Astrocyte of the spinal cord (primary cell): Measurements from ENCODE around the gene PHGDH.

Source experiments
- DNase-seq: peaks from one replicate; pipeline ENCODE4 v3.0.0; 2011; ENCODE audit warnings: low read depth, low spot score
- H3K4me3 ChIP-seq: 2 replicates; pipeline ENCODE4 v1.5.1; 2011; ENCODE audit warnings: low read depth, mild to moderate bottlenecking, low read length, moderate library complexity
- in situ Hi-C: cut with HindIII; loops from 2 replicates; pipeline ENCODE4 v1.10.0; 2017; ENCODE audit warnings: low sequenced_read_pairs
- TF ChIP-seq, protein P1 (sequence below): IDR thresholded peaks from 2 replicates; pipeline ENCODE4 v1.5.1; 2012; ENCODE audit warnings: low read depth, mild to moderate bottlenecking, low read length, inconsistent platforms

PHGDH gene

DNA sequence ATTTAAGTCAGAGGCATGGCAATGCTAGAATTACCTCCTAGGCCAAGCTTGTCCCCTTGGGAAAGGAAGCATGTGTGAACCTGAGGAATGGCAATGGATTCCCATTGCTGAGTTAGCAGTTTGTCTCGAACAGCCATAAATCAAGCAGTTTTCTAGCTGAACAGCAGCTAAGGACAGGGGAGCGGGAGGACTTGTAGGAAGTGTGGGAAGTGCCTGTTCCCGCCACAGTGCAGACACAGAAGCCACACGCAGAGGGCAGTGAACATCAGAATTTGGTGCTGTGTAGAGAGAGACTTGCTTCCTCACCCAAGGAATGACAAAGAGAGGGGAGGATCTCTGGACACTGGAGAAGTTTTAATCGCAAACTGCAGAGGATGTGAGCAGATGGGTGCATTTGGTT lies 3.8 kb downstream of the PHGDH start:
- no peak for DNase-seq
- TF ChIP-seq, protein P1, sequence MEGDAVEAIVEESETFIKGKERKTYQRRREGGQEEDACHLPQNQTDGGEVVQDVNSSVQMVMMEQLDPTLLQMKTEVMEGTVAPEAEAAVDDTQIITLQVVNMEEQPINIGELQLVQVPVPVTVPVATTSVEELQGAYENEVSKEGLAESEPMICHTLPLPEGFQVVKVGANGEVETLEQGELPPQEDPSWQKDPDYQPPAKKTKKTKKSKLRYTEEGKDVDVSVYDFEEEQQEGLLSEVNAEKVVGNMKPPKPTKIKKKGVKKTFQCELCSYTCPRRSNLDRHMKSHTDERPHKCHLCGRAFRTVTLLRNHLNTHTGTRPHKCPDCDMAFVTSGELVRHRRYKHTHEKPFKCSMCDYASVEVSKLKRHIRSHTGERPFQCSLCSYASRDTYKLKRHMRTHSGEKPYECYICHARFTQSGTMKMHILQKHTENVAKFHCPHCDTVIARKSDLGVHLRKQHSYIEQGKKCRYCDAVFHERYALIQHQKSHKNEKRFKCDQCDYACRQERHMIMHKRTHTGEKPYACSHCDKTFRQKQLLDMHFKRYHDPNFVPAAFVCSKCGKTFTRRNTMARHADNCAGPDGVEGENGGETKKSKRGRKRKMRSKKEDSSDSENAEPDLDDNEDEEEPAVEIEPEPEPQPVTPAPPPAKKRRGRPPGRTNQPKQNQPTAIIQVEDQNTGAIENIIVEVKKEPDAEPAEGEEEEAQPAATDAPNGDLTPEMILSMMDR = no peak
- in situ Hi-C loops = no loop called here
- no peak overlapping the region for H3K4me3 ChIP-seq

DNA sequence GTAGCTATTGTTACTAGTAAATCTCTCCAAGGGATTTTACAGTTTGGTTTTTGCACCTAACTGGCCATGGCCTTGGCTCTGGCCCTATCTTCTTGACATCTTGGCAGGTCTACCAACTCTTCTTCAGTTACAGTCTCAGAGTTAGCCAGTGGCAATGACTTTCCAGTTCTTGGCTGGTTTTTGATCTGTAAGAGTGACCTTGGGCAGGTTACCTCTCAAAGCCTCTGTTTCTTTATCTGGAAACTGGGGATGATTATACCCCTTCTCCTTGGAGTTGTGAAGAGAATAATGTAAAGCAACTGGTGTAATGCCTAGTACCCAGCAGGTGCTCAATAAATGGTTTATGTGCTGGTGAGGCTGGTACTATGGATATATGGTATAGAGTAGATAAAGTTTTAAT lies 6.7 kb downstream of the PHGDH start:
- no peak for DNase-seq
- H3K4me3 ChIP-seq = no peak overlapping the region
- TF ChIP-seq, protein P1 = no peak
- in situ Hi-C loops = no loop called here

DNA sequence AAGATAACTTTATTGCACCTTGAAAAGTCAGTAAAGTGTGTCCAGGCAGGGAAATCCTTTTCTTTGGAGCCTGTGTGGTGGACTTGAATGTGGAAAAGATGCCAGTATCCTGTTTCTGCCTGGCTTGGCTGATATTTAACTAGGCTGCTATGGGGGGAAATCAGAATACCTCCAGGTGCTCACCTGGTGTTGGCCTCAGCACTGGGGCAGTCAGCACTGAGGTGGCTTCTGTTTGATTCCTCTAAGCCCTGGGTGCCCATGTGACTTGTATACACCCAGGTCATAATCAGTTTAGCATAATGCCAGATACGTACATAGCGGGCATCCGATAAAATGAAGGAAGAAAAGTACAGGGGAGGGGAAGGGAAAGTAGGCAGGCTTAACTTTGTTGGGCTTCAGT lies 7.2 kb downstream of the PHGDH start:
- DNase-seq = no peak
- no peak overlapping the region for H3K4me3 ChIP-seq
- in situ Hi-C loops = no loop called here
- TF ChIP-seq, protein P1 = no peak

DNA sequence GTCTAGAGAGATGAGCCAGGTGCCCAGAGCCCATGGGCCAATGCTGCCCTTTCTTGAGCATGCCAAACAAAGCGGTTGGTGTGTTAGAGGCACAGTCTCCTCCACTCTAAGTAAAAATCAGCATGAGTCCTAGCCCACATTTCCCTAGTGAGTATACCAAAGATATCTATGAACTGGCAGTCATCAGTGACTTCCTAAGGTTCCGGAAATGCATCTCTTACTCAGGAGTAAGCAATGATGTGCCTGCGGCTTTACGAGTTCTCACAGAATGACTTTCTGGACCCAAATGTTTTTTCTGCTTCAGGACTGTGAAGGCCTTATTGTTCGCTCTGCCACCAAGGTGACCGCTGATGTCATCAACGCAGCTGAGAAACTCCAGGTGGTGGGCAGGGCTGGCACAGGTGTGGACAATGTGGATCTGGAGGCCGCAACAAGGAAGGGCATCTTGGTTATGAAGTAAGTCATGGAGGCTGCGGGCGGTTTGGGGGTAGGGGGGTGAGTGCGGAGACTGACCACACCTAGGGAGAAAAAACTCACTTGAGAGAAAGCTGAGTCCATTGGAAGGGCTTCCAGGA lies 9.2 kb downstream of the PHGDH start:
- TF ChIP-seq, protein P1 = no peak
- no peak overlapping the region for H3K4me3 ChIP-seq
- no peak for DNase-seq
- in situ Hi-C loops = no loop called here

DNA sequence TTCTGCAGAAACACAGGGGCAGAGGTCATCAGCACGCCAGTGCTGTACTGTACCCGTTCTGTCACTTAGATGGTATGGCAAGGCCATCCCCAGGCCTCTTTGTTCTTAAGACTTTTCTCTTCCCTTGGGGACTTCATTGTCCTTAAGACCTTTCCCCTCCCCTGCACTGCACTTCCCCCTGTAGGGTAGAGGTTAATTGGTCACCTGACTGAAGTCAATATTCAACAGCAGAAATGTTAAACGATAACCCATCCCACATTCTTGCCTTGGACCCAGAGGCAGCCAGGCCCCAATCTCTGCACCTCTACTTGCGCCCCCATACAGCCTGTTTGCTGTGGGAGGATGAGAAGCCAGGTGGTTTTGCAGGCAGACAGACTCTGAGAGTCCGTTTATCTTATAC lies 10.2 kb downstream of the PHGDH start:
- in situ Hi-C loops = no loop called here
- no peak for DNase-seq
- TF ChIP-seq, protein P1 = no peak
- no peak overlapping the region for H3K4me3 ChIP-seq

DNA sequence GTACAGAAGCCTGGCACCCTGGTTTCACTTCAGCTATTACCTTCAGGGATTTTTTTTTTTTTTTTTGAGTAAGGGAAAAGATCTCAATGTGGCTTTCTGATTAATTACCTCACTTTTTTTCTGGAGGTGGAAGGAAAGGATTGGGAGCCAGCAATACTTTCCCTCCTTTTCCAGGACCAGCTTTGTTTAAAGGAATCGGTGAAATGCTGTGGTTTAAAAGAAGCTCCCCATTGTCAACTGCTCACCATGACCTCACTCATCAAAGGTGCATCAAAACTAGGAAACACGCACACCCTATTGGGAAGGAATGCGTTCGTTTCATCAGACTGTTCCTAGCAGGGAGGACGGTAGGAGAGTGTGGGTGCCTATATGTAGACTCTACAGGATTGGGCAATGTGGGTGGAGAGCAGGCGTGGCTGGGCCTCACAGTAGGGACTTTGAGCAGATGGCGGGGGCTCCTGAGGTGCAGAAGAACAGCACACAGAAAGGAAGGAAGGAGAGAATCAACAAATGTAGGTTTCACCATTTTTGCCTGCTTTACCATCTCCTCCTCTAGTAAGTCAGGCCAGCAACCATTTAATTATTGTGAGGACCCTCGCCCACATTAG lies 13.0 kb downstream of the PHGDH start:
- H3K4me3 ChIP-seq = no peak overlapping the region
- DNase-seq = no peak
- TF ChIP-seq, protein P1 = no peak
- in situ Hi-C loops = no loop called here
